HepG2 (cell line): ENCODE data around the gene TCF7L2. TPM values are rescaled to one million over a fixed set of nuclear protein-coding genes. Genes with fewer than 3 reads are reported as not detected.

Experiments
- CBX5 ChIP-seq: sonication (generic); formaldehyde crosslinking; IDR thresholded peaks from 2 replicates; pipeline ENCODE4 v1.4.0; 2020; ENCODE audit warnings: missing genetic modification reagents, borderline replicate concordance
- ELF4 ChIP-seq: sonication (generic); formaldehyde crosslinking; IDR thresholded peaks from 2 replicates; pipeline ENCODE4 v1.5.0; 2020; ENCODE audit warnings: missing genetic modification reagents, mild to moderate bottlenecking, moderate library complexity, borderline replicate concordance
- MAZ ChIP-seq, 2 experiments: sonication (generic) in 1 of 2; formaldehyde crosslinking in 1 of 2; IDR thresholded peaks; 2 replicates each; pipeline versions ENCODE4 v1.5.0 to v1.6.1; 2012 to 2020; ENCODE audit warnings: low read depth in 2 of 2, mild to moderate bottlenecking in 2 of 2, borderline replicate concordance in 1 of 2, improper control_type of control experiment in 1 of 2, low read length in 1 of 2, missing genetic modification reagents in 1 of 2, moderate library complexity in 1 of 2
- MBNL3 ChIP-seq: fragments of 250-450 bp; sonication (Bioruptor Pico); conservative IDR thresholded peaks from 2 replicates; pipeline ENCODE4 v1.8.0; 2022; ENCODE audit warnings: mild to moderate bottlenecking, inconsistent platforms
- MED13 ChIP-seq: sonication (generic); formaldehyde crosslinking; IDR thresholded peaks from 2 replicates; pipeline ENCODE4 v1.5.0; 2020; ENCODE audit warnings: missing genetic modification reagents
- NCOA2 ChIP-seq: sonication (generic); formaldehyde crosslinking; IDR thresholded peaks from 2 replicates; pipeline ENCODE4 v1.8.0; 2022; ENCODE audit warnings: inconsistent platforms
- NFIB ChIP-seq: sonication (generic); formaldehyde crosslinking; IDR thresholded peaks from 2 replicates; pipeline ENCODE4 v1.9.0; 2021; ENCODE audit warnings: missing genetic modification reagents, mild to moderate bottlenecking, borderline replicate concordance
- SMAD3 ChIP-seq: sonication (generic); formaldehyde crosslinking; IDR thresholded peaks from 2 replicates; pipeline ENCODE4 v1.4.0; 2020; ENCODE audit warnings: missing genetic modification reagents
- SNAPC2 ChIP-seq: sonication (generic); formaldehyde crosslinking; IDR thresholded peaks from 2 replicates; pipeline ENCODE4 v1.8.1; 2022; ENCODE audit warnings: mild to moderate bottlenecking, missing genetic modification reagents
- SNRNP70 ChIP-seq: fragments of 200-400 bp; formaldehyde crosslinking; IDR thresholded peaks from 2 replicates; pipeline ENCODE4 v1.6.1; 2017; ENCODE audit warnings: mild to moderate bottlenecking, low read depth, low read length, moderate library complexity
- SP140L ChIP-seq: sonication (generic); formaldehyde crosslinking; IDR thresholded peaks from 2 replicates; pipeline ENCODE4 v1.4.0; 2020; ENCODE audit warnings: missing genetic modification reagents, borderline replicate concordance
- TEAD2 ChIP-seq: sonication (generic); formaldehyde crosslinking; IDR thresholded peaks from 2 replicates; pipeline ENCODE4 v1.9.0; 2021; ENCODE audit warnings: missing genetic modification reagents
- ZNF431 ChIP-seq: sonication (generic); formaldehyde crosslinking; IDR thresholded peaks from 2 replicates; pipeline ENCODE4 v1.9.0; 2022; ENCODE audit warnings: missing genetic modification reagents, low read depth, mild to moderate bottlenecking, borderline replicate concordance
- ZNF441 ChIP-seq: sonication (generic); formaldehyde crosslinking; IDR thresholded peaks from 2 replicates; pipeline ENCODE4 v1.7.0; 2021; ENCODE audit warnings: missing genetic modification reagents, borderline replicate concordance
- ZNF451 ChIP-seq: sonication (generic); formaldehyde crosslinking; IDR thresholded peaks from 2 replicates; pipeline ENCODE4 v1.5.0; 2020; ENCODE audit warnings: mild to moderate bottlenecking, missing genetic modification reagents
- ZNF530 ChIP-seq: sonication (generic); formaldehyde crosslinking; IDR thresholded peaks from 2 replicates; pipeline ENCODE4 v1.5.0; 2020; ENCODE audit warnings: low read depth, mild to moderate bottlenecking, missing genetic modification reagents
- ZNF558 ChIP-seq: sonication (generic); formaldehyde crosslinking; IDR thresholded peaks from 2 replicates; pipeline ENCODE4 v1.9.0; 2022; ENCODE audit warnings: mild to moderate bottlenecking, missing genetic modification reagents, borderline replicate concordance
- ZNF713 ChIP-seq: sonication (generic); formaldehyde crosslinking; IDR thresholded peaks from 2 replicates; pipeline ENCODE4 v1.4.0; 2020; ENCODE audit warnings: mild to moderate bottlenecking, missing genetic modification reagents
- ZSCAN29 ChIP-seq: sonication (generic); formaldehyde crosslinking; conservative IDR thresholded peaks from 2 replicates; pipeline ENCODE4 v1.4.0; 2020; ENCODE audit warnings: mild to moderate bottlenecking, missing genetic modification reagents
- ZZZ3 ChIP-seq: sonication (generic); formaldehyde crosslinking; IDR thresholded peaks from 2 replicates; pipeline ENCODE4 v1.4.0; 2020; ENCODE audit warnings: missing genetic modification reagents, mild to moderate bottlenecking, borderline replicate concordance
- polyA plus RNA-seq, 8 experiments: library from polyadenylated mRNA; depleted of rRNA in 3 of 8; stranded (reverse) in 7 of 8; unstranded in 1 of 8; fragments of >200 nt; fragmentation: Illumina TruSeq in 4 of 8; extraction: Trizol in 4 of 8; gene quantifications; 2 replicates each; pipeline versions ENCODE4 v1.2.1 to v1.2.3, GENCODE V29; 2011 to 2016; ENCODE audit warnings: low read depth in 4 of 8, missing spikeins in 1 of 8, mixed read lengths in 1 of 8; ENCODE audit not compliant: insufficient read depth in 1 of 8
- total RNA-seq, 5 experiments: library from RNA; depleted of rRNA; stranded (reverse); fragments of >200 nt; fragmentation: Illumina TruSeq; extraction: Trizol; gene quantifications; 2 replicates each; pipeline ENCODE4 v1.2.3, GENCODE V29; 2016; ENCODE audit warnings: low read depth in 1 of 5
- TF ChIP-seq, protein P1 (sequence below): sonication (generic); formaldehyde crosslinking; IDR thresholded peaks from 2 replicates; pipeline ENCODE4 v1.8.1; 2023; ENCODE audit warnings: mild to moderate bottlenecking, missing genetic modification reagents
- TF ChIP-seq, protein P2 (sequence below): IDR thresholded peaks from 2 replicates; pipeline ENCODE4 v1.6.1; 2018; ENCODE audit warnings: missing genetic modification reagents, mild to moderate bottlenecking, missing compliant biosample characterization
- TF ChIP-seq, protein P3 (sequence below): sonication (generic); formaldehyde crosslinking; IDR thresholded peaks from 2 replicates; pipeline ENCODE4 v1.5.0; 2020; ENCODE audit warnings: mild to moderate bottlenecking, missing genetic modification reagents, borderline replicate concordance
- TF ChIP-seq, protein P4 (sequence below): sonication (generic); formaldehyde crosslinking; IDR thresholded peaks from 2 replicates; pipeline ENCODE4 v1.4.0; 2020; ENCODE audit warnings: low read depth, mild to moderate bottlenecking, missing genetic modification reagents
- TF ChIP-seq, protein P5 (sequence below): sonication (generic); formaldehyde crosslinking; IDR thresholded peaks from 2 replicates; pipeline ENCODE4 v1.8.1; 2023; ENCODE audit warnings: mild to moderate bottlenecking, missing genetic modification reagents

Gene TCF7L2
- total and polyA plus RNA-seq, 2 of the 13 experiments (the other 11 are each of a cell fraction or from before 2014, with no cell fraction given): 3.9 to 13.7 TPM

DNA sequence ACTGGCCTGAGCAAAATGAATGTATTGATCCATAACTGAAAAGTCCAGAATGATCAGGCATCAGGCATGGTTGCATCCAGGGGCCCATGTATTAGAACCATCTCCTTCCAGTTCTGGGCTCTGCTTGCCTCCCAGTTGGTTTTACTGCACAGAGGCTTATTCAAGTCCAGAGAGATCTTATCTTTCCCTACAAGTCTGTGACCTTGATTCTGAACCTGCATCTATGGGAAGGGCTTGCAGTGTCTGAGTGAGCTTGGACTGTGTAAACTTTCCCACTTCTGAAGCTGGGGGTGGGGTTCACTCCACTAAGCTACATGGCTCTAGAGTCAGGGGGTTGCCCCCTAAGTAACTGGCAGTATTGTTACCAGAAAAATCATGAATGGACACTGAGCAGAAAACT, 136.2 kb downstream of the TCF7L2 start (continued):
- TF ChIP-seq, protein P1, sequence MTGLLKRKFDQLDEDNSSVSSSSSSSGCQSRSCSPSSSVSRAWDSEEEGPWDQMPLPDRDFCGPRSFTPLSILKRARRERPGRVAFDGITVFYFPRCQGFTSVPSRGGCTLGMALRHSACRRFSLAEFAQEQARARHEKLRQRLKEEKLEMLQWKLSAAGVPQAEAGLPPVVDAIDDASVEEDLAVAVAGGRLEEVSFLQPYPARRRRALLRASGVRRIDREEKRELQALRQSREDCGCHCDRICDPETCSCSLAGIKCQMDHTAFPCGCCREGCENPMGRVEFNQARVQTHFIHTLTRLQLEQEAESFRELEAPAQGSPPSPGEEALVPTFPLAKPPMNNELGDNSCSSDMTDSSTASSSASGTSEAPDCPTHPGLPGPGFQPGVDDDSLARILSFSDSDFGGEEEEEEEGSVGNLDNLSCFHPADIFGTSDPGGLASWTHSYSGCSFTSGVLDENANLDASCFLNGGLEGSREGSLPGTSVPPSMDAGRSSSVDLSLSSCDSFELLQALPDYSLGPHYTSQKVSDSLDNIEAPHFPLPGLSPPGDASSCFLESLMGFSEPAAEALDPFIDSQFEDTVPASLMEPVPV (CRISPR knock-in tag): no peak
- TF ChIP-seq TEAD2 (CRISPR knock-in tag) (no peak), ZNF451 (no peak), ZSCAN29 (CRISPR knock-in tag) (no peak), ZNF431 (CRISPR knock-in tag) (no peak), SNRNP70 (no peak), ZNF713 (CRISPR knock-in tag) (no peak), ZNF441 (no peak), ZNF558 (CRISPR knock-in tag) (no peak), ZZZ3 (CRISPR knock-in tag) (no peak), SMAD3 (CRISPR knock-in tag) (0 out of 2 replicates have a peak, but pooled peaks have one; percentile 38), NFIB (CRISPR knock-in tag) (no peak), MAZ (IDR thresholded peaks at IDR 0.05; ENCODE audit: borderline replicate concordance, low read depth, low read length) (no peak), MAZ (CRISPR knock-in tag; IDR thresholded peaks at IDR 0.05; ENCODE audit: low read depth) (no peak), ZNF530 (no peak), MBNL3 (no peak), MED13 (CRISPR knock-in tag) (no peak), CBX5 (CRISPR knock-in tag) (no peak), SP140L (CRISPR knock-in tag) (no peak), NCOA2 (peak; percentile 60), SNAPC2 (no peak), ELF4 (no peak)
- TF ChIP-seq, protein P2, sequence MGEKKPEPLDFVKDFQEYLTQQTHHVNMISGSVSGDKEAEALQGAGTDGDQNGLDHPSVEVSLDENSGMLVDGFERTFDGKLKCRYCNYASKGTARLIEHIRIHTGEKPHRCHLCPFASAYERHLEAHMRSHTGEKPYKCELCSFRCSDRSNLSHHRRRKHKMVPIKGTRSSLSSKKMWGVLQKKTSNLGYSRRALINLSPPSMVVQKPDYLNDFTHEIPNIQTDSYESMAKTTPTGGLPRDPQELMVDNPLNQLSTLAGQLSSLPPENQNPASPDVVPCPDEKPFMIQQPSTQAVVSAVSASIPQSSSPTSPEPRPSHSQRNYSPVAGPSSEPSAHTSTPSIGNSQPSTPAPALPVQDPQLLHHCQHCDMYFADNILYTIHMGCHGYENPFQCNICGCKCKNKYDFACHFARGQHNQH (CRISPR knock-in tag): peak; percentile 22; the same call in 1 of the 2 replicates
- TF ChIP-seq, protein P3, sequence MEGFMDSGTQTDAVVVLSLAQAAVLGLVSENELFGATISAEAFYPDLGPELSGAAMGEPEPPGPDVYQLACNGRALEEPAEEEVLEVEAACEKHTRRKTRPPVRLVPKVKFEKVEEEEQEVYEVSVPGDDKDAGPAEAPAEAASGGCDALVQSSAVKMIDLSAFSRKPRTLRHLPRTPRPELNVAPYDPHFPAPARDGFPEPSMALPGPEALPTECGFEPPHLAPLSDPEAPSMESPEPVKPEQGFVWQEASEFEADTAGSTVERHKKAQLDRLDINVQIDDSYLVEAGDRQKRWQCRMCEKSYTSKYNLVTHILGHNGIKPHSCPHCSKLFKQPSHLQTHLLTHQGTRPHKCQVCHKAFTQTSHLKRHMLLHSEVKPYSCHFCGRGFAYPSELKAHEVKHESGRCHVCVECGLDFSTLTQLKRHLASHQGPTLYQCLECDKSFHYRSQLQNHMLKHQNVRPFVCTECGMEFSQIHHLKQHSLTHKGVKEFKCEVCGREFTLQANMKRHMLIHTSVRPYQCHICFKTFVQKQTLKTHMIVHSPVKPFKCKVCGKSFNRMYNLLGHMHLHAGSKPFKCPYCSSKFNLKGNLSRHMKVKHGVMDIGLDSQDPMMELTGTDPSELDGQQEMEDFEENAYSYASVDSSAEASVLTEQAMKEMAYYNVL: no peak
- TF ChIP-seq, protein P4, sequence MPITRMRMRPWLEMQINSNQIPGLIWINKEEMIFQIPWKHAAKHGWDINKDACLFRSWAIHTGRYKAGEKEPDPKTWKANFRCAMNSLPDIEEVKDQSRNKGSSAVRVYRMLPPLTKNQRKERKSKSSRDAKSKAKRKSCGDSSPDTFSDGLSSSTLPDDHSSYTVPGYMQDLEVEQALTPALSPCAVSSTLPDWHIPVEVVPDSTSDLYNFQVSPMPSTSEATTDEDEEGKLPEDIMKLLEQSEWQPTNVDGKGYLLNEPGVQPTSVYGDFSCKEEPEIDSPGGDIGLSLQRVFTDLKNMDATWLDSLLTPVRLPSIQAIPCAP (CRISPR knock-in tag): no peak
- TF ChIP-seq, protein P5, sequence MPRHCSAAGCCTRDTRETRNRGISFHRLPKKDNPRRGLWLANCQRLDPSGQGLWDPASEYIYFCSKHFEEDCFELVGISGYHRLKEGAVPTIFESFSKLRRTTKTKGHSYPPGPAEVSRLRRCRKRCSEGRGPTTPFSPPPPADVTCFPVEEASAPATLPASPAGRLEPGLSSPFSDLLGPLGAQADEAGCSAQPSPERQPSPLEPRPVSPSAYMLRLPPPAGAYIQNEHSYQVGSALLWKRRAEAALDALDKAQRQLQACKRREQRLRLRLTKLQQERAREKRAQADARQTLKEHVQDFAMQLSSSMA: no peak
